Right ventricle myocardium inferior (tissue), 1 donor: Measurements from ENCODE around the gene EIF4G3. TPM values are rescaled to one million over a fixed set of nuclear protein-coding genes. Genes with fewer than 3 reads are reported as not detected.

Experiments
- ATAC-seq: fragments of 200-7000 bp; cut with Tn5 transposase; one replicate; pipeline ENCODE4 v1.9.1; 2020; ENCODE audit warnings: mild to moderate bottlenecking, moderate library complexity
- DNase-seq: peaks from one replicate; pipeline ENCODE4 v3.0.0; 2021; ENCODE audit errors: missing footprints
- intact Hi-C: fragments of 100-400 bp; cut with DNase I; formaldehyde crosslinking; loops from one replicate; pipeline ENCODE4 v1.11.0; 2022
- total RNA-seq: library from RNA; stranded (reverse); fragmentation: NEBNext Ultra II Directional; extraction: Animal tissue kit (Norgen Biotek cat#: 25700); gene quantifications from one replicate; pipeline ENCODE4 v1.2.1, GENCODE V29; 2021
- donor health status: DM: no; HTN: yes; CAD: no; lungs with severe emphysema.

Gene EIF4G3
- total RNA-seq, 1 donor from 2014 or later = 25.6 TPM

GRCh38 chr1:20992322-20993056 lies 184.2 kb downstream of the EIF4G3 start:
- no peak for ATAC-seq
- intact Hi-C loops = no loop called here

GRCh38 chr1:20988943-20989342 lies 187.8 kb downstream of the EIF4G3 start:
- intact Hi-C loops = no loop called here
- no peak for ATAC-seq

More at GRCh38 chr1:20992322-20993056, 184.2 kb downstream of the EIF4G3 start:
- DNase-seq = no peak

GRCh38 chr1:20987831-20988825 lies 188.6 kb downstream of the EIF4G3 start:
- DNase-seq (no peak), ATAC-seq (no peak)
- intact Hi-C loops = no loop called here

More at GRCh38 chr1:20988943-20989342, 187.8 kb downstream of the EIF4G3 start:
- no peak for DNase-seq

- intact Hi-C loops = loop anchor here (5.0 kb wide), 1 partner anchor 194 kb away; the partner anchor contains the start of gene EIF4G3
- no peak for ATAC-seq
Measured at GRCh38 chr1:20983297-20983889, 193.3 kb downstream of the EIF4G3 start.

GRCh38 chr1:20982316-20982715 lies 194.4 kb downstream of the EIF4G3 start:
- intact Hi-C loops = loop anchor here (1.0 to 5.0 kb wide), 2 partner anchors 195 to 213 kb away; partner anchors contain the start of gene EIF4G3
- DNase-seq (no peak), ATAC-seq (no peak)

More at GRCh38 chr1:20983297-20983889, 193.3 kb downstream of the EIF4G3 start:
- DNase-seq = no peak

GRCh38 chr1:20981915-20982314 lies 194.8 kb downstream of the EIF4G3 start:
- intact Hi-C loops = loop anchor here (1.0 to 5.0 kb wide), 2 partner anchors 195 to 213 kb away; partner anchors contain the start of gene EIF4G3
- no peak for ATAC-seq

GRCh38 chr1:20980051-20980450 lies 196.6 kb downstream of the EIF4G3 start:
- DNase-seq (no peak), ATAC-seq (no peak)
- intact Hi-C loops = loop anchor here (5.0 kb wide), 1 partner anchor 197 kb away; the partner anchor contains the start of gene EIF4G3

More at GRCh38 chr1:20981915-20982314, 194.8 kb downstream of the EIF4G3 start:
- no peak for DNase-seq

- ATAC-seq = no peak
- intact Hi-C loops = no loop called here
- no peak for DNase-seq
Measured at GRCh38 chr1:20978413-20978812, 198.3 kb downstream of the EIF4G3 start.

GRCh38 chr1:20975668-20976067 lies 201.0 kb downstream of the EIF4G3 start:
- DNase-seq = no peak
- ATAC-seq = no peak
- intact Hi-C loops = no loop called here

GRCh38 chr1:20974951-20975350 lies 201.7 kb downstream of the EIF4G3 start:
- intact Hi-C loops = no loop called here
- ATAC-seq (no peak), DNase-seq (no peak)

GRCh38 chr1:20974069-20974468 lies 202.6 kb downstream of the EIF4G3 start:
- no peak for DNase-seq
- no peak for ATAC-seq
- intact Hi-C loops = no loop called here

GRCh38 chr1:20972855-20973254 lies 203.8 kb downstream of the EIF4G3 start:
- intact Hi-C loops = no loop called here
- DNase-seq (no peak), ATAC-seq (no peak)

GRCh38 chr1:20964540-20965484 lies 211.9 kb downstream of the EIF4G3 start:
- intact Hi-C loops = no loop called here
- no peak for ATAC-seq
- no peak for DNase-seq

GRCh38 chr1:20962576-20963258 lies 214.0 kb downstream of the EIF4G3 start:
- no peak for DNase-seq
- peak; percentile 68 for ATAC-seq
- intact Hi-C loops = no loop called here

- ATAC-seq (no peak), DNase-seq (no peak)
- intact Hi-C loops = no loop called here
Measured at GRCh38 chr1:20958430-20958829, 218.3 kb downstream of the EIF4G3 start.

GRCh38 chr1:20956272-20956671 lies 220.4 kb downstream of the EIF4G3 start:
- DNase-seq (no peak), ATAC-seq (no peak)
- intact Hi-C loops = no loop called here

- ATAC-seq (no peak), DNase-seq (no peak)
- intact Hi-C loops = no loop called here
Measured at GRCh38 chr1:20950679-20951078, 226.0 kb downstream of the EIF4G3 start.
